Ishikawa (cell line): ENCODE data around the gene TM7SF2.

Experiments
- CEBPB ChIP-seq: IDR thresholded peaks from 2 replicates; pipeline ENCODE4 v1.6.1; 2012
- EGR1 ChIP-seq: IDR thresholded peaks from 2 replicates; pipeline ENCODE4 v1.6.1; 2012
- EP300 ChIP-seq: IDR thresholded peaks from 2 replicates; pipeline ENCODE4 v1.6.1; 2012; ENCODE audit warnings: borderline replicate concordance
- RAD21 ChIP-seq: IDR thresholded peaks from 2 replicates; pipeline ENCODE4 v1.6.1; 2012; ENCODE audit warnings: low read depth
- TAF1 ChIP-seq: IDR thresholded peaks from 2 replicates; pipeline ENCODE4 v1.6.1; 2012; ENCODE audit warnings: low read depth, mild to moderate bottlenecking
- TEAD4 ChIP-seq: IDR thresholded peaks from 2 replicates; pipeline ENCODE4 v1.6.1; 2012
- YY1 ChIP-seq: IDR thresholded peaks from 2 replicates; pipeline ENCODE4 v1.6.1; 2012; ENCODE audit warnings: low read depth
- ZBTB7A ChIP-seq: IDR thresholded peaks from 2 replicates; pipeline ENCODE4 v1.6.1; 2012; ENCODE audit warnings: low read depth
- TF ChIP-seq, protein P1 (sequence below): IDR thresholded peaks from 2 replicates; pipeline ENCODE4 v1.6.1; 2012
- TF ChIP-seq, protein P2 (sequence below): IDR thresholded peaks from 2 replicates; pipeline ENCODE4 v1.6.1; 2012

DNA sequence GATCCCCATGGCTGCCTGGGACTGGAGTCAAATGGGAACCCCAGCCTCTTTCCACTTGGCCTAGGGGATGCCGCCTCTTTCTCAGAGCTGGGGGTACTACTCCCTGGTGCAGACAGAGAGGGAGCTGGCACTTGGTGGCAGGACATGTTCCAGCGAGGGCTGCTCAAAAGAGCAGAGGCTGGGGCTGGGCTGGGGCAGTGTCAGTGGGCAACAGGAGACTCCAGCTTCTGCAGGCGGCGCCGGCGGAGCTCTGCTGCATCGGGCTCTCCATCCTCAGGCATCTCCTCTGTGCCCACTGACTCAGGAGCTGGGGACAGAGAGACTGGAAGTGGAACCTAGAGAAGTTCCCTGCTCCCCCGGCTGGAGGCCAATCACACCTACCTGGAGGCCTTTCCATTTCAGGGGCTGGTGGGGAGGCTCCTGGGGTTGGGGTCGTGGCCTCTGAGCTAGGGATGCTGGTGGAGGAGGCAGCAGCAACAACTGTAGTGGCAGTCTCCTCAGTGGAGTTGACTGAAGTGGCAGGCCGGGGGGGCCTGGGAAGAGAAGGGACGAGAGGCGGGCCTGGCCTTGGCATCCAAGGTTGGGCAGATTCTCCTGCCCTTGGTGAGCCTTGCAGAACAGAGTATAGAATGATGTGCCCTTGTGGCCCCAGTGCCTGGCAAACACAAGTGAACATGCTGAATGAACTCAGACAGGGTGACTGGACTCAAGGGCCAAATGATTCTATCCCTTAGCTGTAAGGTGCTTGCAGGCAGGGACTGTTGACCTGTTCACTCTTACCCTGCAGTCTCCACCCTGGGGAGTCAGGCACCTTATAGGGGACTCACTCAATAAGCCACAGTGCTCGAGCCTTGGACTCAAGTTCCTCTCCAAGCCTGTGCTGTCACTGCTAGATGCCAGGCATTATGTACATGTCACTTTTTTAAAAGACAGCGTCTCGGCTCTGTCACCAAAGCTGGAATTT is 16.8 kb downstream of the TM7SF2 start:
- TF ChIP-seq RAD21 (no peak), ZBTB7A (no peak), EP300 (no peak), TAF1 (no peak), TEAD4 (no peak), YY1 (no peak), EGR1 (no peak), CEBPB (no peak)
- TF ChIP-seq, protein P1, sequence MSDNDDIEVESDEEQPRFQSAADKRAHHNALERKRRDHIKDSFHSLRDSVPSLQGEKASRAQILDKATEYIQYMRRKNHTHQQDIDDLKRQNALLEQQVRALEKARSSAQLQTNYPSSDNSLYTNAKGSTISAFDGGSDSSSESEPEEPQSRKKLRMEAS, result no peak
- TF ChIP-seq, protein P2, sequence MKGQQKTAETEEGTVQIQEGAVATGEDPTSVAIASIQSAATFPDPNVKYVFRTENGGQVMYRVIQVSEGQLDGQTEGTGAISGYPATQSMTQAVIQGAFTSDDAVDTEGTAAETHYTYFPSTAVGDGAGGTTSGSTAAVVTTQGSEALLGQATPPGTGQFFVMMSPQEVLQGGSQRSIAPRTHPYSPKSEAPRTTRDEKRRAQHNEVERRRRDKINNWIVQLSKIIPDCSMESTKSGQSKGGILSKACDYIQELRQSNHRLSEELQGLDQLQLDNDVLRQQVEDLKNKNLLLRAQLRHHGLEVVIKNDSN, result no peak
